ENCODE measurements around the gene STK35. TPM values are rescaled to one million over a fixed set of nuclear protein-coding genes. Genes with fewer than 3 reads are reported as not detected.

STK35 gene
- total and polyA plus RNA-seq, 2 donors (not counting 3 experiments of a cell fraction or from before 2014, with no cell fraction given), result 10.2 to 17.5 TPM

- Histone ChIP-seq H3K9me3 (replicated peaks; ENCODE audit: control insufficient read depth, insufficient read depth, low read length) (no peaks in the 10 kb centered on the region), H3K27me3 (ENCODE audit: control insufficient read depth in 2 of 2, insufficient read depth in 2 of 2, low read length in 2 of 2) (peaks cover 0 to 4% of the 10 kb centered on the region in 2 experiments), H3K9me1 (replicated peaks; ENCODE audit: control insufficient read depth, extremely low read depth, insufficient read depth, low read length) (no peaks in the 10 kb centered on the region), H3K36me3 (ENCODE audit: control insufficient read depth in 2 of 2, extremely low read depth in 1 of 2, insufficient read depth in 2 of 2, low read length in 2 of 2) (no peaks in the 10 kb centered on the region), H3K79me2 (ENCODE audit: control insufficient read depth, insufficient read depth, low read length) (no peaks in the 10 kb centered on the region), H3K4me1 (ENCODE audit: control insufficient read depth, extremely low read depth, insufficient read depth, low read length) (no peaks in the 10 kb centered on the region), H3K4me3 (replicated peaks in 1 of 3; ENCODE audit: insufficient read depth in 1 of 3, low read depth in 1 of 3, low read length in 3 of 3) (no peak overlapping the region), H3K27ac (ENCODE audit: insufficient read depth, low read depth, low read length) (no peak overlapping the region), H4K20me1 (replicated peaks; ENCODE audit: control insufficient read depth, extremely low read depth, insufficient read depth, low read length) (no peaks in the 10 kb centered on the region), H2AFZ (ENCODE audit: low read depth, low read length) (no peak overlapping the region), H3K9ac (replicated peaks; ENCODE audit: extremely low read depth, insufficient read depth, low read length) (no peak overlapping the region), H3K4me2 (ENCODE audit: insufficient read depth, low read length) (no peak overlapping the region)
- POLR2A ChIA-PET, result no interaction called here
- no peak for FAIRE-seq
- DNase-seq (ENCODE audit: low read depth, low spot score), result no peak
- CTCF ChIA-PET, result interaction anchor here (1.1 kb wide), 1 partner anchor 9 kb away, joined by 3 read pairs; no protein-coding TSS in a partner anchor
- dilution Hi-C loops (cut with MboI; ENCODE audit: extremely low pct_ligation_motif_present, low sequenced_read_pairs) (no loop called here), intact Hi-C loops (cut with micrococcal nuclease) (no loop called here)
- BruUV-seq (replicated peaks), result no TSS peak
- TF ChIP-seq POLR2AphosphoS5 (IDR thresholded peaks at IDR 0.05; ENCODE audit: insufficient read depth, low read depth, low read length), result no peak
- TF ChIP-seq JUN (IDR thresholded peaks at IDR 0.05; ENCODE audit: borderline replicate concordance, insufficient read depth, insufficient read length, low read depth), result no peak
- TF ChIP-seq GATA2 (IDR thresholded peaks at IDR 0.05; ENCODE audit: insufficient read depth, insufficient read length, low read depth, low read length), result no peak
- TF ChIP-seq, protein P1, sequence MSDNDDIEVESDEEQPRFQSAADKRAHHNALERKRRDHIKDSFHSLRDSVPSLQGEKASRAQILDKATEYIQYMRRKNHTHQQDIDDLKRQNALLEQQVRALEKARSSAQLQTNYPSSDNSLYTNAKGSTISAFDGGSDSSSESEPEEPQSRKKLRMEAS (IDR thresholded peaks at IDR 0.05; ENCODE audit: insufficient read depth, insufficient read length), result no peak
- no peak for TF ChIP-seq EZH2 (IDR thresholded peaks at IDR 0.05; ENCODE audit: borderline replicate concordance, low read depth, low read length, severe bottlenecking)
- TF ChIP-seq, protein P2, sequence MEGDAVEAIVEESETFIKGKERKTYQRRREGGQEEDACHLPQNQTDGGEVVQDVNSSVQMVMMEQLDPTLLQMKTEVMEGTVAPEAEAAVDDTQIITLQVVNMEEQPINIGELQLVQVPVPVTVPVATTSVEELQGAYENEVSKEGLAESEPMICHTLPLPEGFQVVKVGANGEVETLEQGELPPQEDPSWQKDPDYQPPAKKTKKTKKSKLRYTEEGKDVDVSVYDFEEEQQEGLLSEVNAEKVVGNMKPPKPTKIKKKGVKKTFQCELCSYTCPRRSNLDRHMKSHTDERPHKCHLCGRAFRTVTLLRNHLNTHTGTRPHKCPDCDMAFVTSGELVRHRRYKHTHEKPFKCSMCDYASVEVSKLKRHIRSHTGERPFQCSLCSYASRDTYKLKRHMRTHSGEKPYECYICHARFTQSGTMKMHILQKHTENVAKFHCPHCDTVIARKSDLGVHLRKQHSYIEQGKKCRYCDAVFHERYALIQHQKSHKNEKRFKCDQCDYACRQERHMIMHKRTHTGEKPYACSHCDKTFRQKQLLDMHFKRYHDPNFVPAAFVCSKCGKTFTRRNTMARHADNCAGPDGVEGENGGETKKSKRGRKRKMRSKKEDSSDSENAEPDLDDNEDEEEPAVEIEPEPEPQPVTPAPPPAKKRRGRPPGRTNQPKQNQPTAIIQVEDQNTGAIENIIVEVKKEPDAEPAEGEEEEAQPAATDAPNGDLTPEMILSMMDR (IDR thresholded peaks at IDR 0.05; ENCODE audit: extremely low read depth in 1 of 2, insufficient read depth in 1 of 2, low read depth in 1 of 2, low read length in 2 of 2), result no peak
- TF ChIP-seq MYC (IDR thresholded peaks at IDR 0.05; ENCODE audit: low read depth, low read length), result no peak
- no peak for TF ChIP-seq POLR2A (IDR thresholded peaks at IDR 0.05; ENCODE audit: low read depth, low read length)
- no peak for TF ChIP-seq FOS (IDR thresholded peaks at IDR 0.05; ENCODE audit: borderline replicate concordance, insufficient read depth, low read length)
Measured at GRCh38 chr20:2179233-2179580, 77.6 kb downstream of the STK35 start.

Measured in endothelial cell of umbilical vein (primary cell).